ENCODE measurements around the gene APBA2. TPM values are rescaled to one million over a fixed set of nuclear protein-coding genes. Genes with fewer than 3 reads are reported as not detected.

Gene APBA2
- total RNA-seq, 1 donor from 2014 or later, result 5.3 TPM

- FAIRE-seq (no peak), DNase-seq (ENCODE audit: low read depth) (no peak)
- TF ChIP-seq CTCF (IDR thresholded peaks at IDR 0.05; ENCODE audit: insufficient read depth, low read length, severe bottlenecking), result no peak
- Histone ChIP-seq H3K4me3 (ENCODE audit: low read depth, low read length) (no peak overlapping the region), H3K36me3 (ENCODE audit: control insufficient read depth, insufficient read depth, low read length) (no peaks in the 10 kb centered on the region), H3K27me3 (ENCODE audit: control insufficient read depth, insufficient read depth, low read length) (no peaks in the 10 kb centered on the region)
Measured at GRCh38 chr15:29120593-29121368, 235.0 kb downstream of the APBA2 start.

- H3K36me3 ChIP-seq (ENCODE audit: control insufficient read depth, insufficient read depth, low read length), result no peaks in the 10 kb centered on the region
- FAIRE-seq (no peak), DNase-seq (ENCODE audit: low read depth) (no peak)
- H3K27me3 ChIP-seq (ENCODE audit: control insufficient read depth, insufficient read depth, low read length), result no peaks in the 10 kb centered on the region
- no peak for TF ChIP-seq CTCF (IDR thresholded peaks at IDR 0.05; ENCODE audit: insufficient read depth, low read length, severe bottlenecking)
- H3K4me3 ChIP-seq (ENCODE audit: low read depth, low read length), result no peak overlapping the region
Measured at GRCh38 chr15:29121369-29121656, 235.5 kb downstream of the APBA2 start.

GRCh38 chr15:29121907-29122306 lies 236.1 kb downstream of the APBA2 start:
- no peaks in the 10 kb centered on the region for H3K36me3 ChIP-seq (ENCODE audit: control insufficient read depth, insufficient read depth, low read length)
- no peaks in the 10 kb centered on the region for H3K27me3 ChIP-seq (ENCODE audit: control insufficient read depth, insufficient read depth, low read length)
- no peak overlapping the region for H3K4me3 ChIP-seq (ENCODE audit: low read depth, low read length)
- FAIRE-seq, result no peak
- DNase-seq (ENCODE audit: low read depth), result no peak
- TF ChIP-seq CTCF (IDR thresholded peaks at IDR 0.05; ENCODE audit: insufficient read depth, low read length, severe bottlenecking), result no peak

- FAIRE-seq (no peak), DNase-seq (ENCODE audit: low read depth) (no peak)
- Histone ChIP-seq H3K36me3 (ENCODE audit: control insufficient read depth, insufficient read depth, low read length) (no peaks in the 10 kb centered on the region), H3K27me3 (ENCODE audit: control insufficient read depth, insufficient read depth, low read length) (no peaks in the 10 kb centered on the region), H3K4me3 (ENCODE audit: low read depth, low read length) (no peak overlapping the region)
- TF ChIP-seq CTCF (IDR thresholded peaks at IDR 0.05; ENCODE audit: insufficient read depth, low read length, severe bottlenecking), result no peak
Measured at GRCh38 chr15:29122506-29122905, 236.7 kb downstream of the APBA2 start.

GRCh38 chr15:29123171-29123570 lies 237.4 kb downstream of the APBA2 start:
- TF ChIP-seq CTCF (IDR thresholded peaks at IDR 0.05; ENCODE audit: insufficient read depth, low read length, severe bottlenecking), result no peak
- Histone ChIP-seq H3K36me3 (ENCODE audit: control insufficient read depth, insufficient read depth, low read length) (no peaks in the 10 kb centered on the region), H3K27me3 (ENCODE audit: control insufficient read depth, insufficient read depth, low read length) (no peaks in the 10 kb centered on the region), H3K4me3 (ENCODE audit: low read depth, low read length) (no peak overlapping the region)
- no peak for DNase-seq (ENCODE audit: low read depth)
- FAIRE-seq, result no peak

- Histone ChIP-seq H3K4me3 (ENCODE audit: low read depth, low read length) (no peak overlapping the region), H3K27me3 (ENCODE audit: control insufficient read depth, insufficient read depth, low read length) (no peaks in the 10 kb centered on the region), H3K36me3 (ENCODE audit: control insufficient read depth, insufficient read depth, low read length) (no peaks in the 10 kb centered on the region)
- no peak for TF ChIP-seq CTCF (IDR thresholded peaks at IDR 0.05; ENCODE audit: insufficient read depth, low read length, severe bottlenecking)
- FAIRE-seq, result no peak
- DNase-seq (ENCODE audit: low read depth), result no peak
Measured at GRCh38 chr15:29123991-29124390, 238.2 kb downstream of the APBA2 start.
